Measurements from ENCODE around the gene NAA50. TPM values are rescaled to one million over a fixed set of nuclear protein-coding genes. Genes with fewer than 3 reads are reported as not detected.

NAA50 gene
- total and polyA plus RNA-seq, 3 donors from 2014 or later = 100.0 to 174 (median 139) TPM

DNA sequence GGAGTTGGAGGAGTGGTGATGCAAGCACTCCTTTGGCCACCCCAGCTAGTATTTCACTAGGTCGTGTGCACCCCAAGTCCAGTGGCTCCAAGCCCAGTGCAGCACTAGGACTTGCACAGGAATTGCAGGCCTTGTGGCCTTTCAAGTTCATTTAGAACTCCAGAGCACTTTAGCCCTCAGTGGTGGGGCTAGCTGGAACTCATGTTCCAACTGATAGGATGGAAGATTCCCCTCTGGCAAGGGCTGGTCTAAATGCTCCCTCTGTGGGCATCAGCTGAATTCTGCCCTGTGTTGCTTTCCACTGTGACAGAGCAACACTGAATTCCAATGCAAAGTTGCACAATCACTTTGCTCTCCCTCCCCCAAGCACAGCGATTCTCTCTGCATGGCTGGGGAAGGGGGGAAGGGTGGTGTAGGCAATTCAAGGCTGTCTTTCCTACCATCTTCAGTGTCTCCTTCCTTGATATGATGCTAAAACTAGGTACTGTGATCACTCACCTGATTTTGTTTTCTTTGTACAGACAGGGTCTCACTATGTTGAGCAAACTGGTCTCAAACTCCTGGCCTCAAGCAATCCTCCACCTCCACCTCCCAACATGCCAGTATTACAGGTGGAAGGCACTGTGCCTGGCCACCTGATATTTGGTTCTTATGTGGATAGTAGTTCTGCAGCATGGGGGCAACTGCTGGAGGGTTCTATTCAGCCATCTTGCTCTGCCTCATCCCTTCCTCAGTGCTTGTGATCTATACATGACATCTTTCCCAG lies 59.9 kb downstream of the NAA50 start:
- no peak for DNase-seq
- TF ChIP-seq, protein P1, sequence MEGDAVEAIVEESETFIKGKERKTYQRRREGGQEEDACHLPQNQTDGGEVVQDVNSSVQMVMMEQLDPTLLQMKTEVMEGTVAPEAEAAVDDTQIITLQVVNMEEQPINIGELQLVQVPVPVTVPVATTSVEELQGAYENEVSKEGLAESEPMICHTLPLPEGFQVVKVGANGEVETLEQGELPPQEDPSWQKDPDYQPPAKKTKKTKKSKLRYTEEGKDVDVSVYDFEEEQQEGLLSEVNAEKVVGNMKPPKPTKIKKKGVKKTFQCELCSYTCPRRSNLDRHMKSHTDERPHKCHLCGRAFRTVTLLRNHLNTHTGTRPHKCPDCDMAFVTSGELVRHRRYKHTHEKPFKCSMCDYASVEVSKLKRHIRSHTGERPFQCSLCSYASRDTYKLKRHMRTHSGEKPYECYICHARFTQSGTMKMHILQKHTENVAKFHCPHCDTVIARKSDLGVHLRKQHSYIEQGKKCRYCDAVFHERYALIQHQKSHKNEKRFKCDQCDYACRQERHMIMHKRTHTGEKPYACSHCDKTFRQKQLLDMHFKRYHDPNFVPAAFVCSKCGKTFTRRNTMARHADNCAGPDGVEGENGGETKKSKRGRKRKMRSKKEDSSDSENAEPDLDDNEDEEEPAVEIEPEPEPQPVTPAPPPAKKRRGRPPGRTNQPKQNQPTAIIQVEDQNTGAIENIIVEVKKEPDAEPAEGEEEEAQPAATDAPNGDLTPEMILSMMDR (IDR thresholded peaks at IDR 0.05) = no peak
- TF ChIP-seq POLR2A (IDR thresholded peaks at IDR 0.05) = no peak
- intact Hi-C loops (cut with DNase I; ENCODE audit: low total_unique reads) = no loop called here
- Histone ChIP-seq H3K27ac (no peak overlapping the region), H3K4me1 (no peaks in the 10 kb centered on the region), H3K27me3 (no peaks in the 10 kb centered on the region), H3K4me3 (no peak overlapping the region), H3K9me3 (no peaks in the 10 kb centered on the region), H3K36me3 (ENCODE audit: low read depth, missing control alignments) (no peaks in the 10 kb centered on the region)
- 64 to 77% methylated on average over 2 of the region's 2 CpGs for WGBS, 2 donors

DNA sequence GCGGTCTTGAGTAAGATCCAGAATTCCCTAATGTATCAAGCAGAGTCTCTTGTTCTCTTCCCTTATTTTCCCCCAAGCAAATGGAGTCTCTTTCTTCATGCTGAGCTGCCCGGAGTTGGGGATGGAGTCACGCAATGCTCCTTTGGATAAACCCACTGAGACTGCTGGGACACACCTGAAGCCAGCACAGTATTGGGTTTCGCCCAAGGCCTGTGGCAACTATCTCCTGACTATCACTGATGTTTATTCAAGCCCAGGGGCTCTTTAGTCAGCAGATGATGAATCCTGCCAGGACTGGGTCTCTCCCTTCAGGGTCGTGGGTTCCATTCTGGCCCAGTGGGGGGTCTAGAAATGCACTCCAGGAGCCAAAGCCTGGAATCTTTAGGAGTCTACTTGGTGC lies 60.9 kb downstream of the NAA50 start:
- Histone ChIP-seq H3K4me1 (no peaks in the 10 kb centered on the region), H3K9me3 (no peaks in the 10 kb centered on the region), H3K27me3 (no peaks in the 10 kb centered on the region), H3K36me3 (ENCODE audit: low read depth, missing control alignments) (no peaks in the 10 kb centered on the region), H3K4me3 (no peak overlapping the region), H3K27ac (no peak overlapping the region)
- intact Hi-C loops (cut with DNase I; ENCODE audit: low total_unique reads) = no loop called here
- WGBS, 2 donors = 90 to 94% methylated on average over 5 of the region's 5 CpGs
- no peak for TF ChIP-seq POLR2A (IDR thresholded peaks at IDR 0.05)
- DNase-seq = no peak

DNA sequence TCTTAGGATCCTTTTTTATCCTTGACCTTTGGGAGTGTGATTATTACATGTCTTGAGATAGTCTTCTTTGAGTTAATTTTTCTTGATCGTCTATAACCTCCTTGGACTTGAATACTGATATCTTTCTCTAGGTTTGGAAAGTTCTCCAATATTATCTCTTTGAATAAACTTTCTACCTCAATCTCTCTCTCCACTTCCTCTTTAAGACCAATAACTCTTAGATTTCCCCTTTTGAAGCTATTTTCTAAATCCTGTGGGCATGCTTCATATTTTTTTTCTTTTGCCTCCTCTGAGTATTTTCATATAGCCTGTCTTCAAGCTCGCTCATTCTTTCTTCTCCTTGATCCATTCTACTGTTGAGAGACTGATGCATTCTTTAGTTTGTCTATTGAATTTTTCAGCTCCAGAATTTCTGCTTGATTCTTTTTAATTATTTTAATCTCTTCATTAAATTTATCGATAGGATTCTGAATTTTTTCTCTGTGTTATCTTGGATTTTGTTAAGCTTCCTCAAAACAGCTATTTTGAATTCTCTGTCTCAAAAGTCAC lies 61.7 kb downstream of the NAA50 start:
- intact Hi-C loops (cut with DNase I; ENCODE audit: low total_unique reads) = no loop called here

DNA sequence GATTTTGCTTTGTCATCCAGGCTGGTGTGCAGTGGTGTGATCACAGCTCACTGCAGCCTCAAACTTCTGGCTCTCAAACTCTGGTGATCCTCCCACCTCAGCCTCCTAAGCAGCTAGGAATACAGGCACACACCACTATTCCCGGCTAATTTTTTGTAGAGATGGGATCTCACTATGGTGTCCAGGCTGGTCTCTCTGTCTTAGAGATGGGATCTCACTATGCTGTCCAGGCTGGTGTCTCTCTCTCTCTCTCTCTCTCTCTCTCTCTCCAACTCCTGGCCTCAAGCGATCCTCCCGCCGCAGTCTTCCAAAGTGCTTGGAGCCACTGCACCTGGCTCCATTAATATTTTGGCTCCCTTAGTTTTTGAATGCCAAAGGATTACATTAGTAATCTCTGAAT lies 67.3 kb downstream of the NAA50 start:
- no peak for DNase-seq
- H3K4me1 ChIP-seq = no peaks in the 10 kb centered on the region
- no peaks in the 10 kb centered on the region for H3K36me3 ChIP-seq (ENCODE audit: low read depth, missing control alignments)
- no peak for TF ChIP-seq POLR2A (IDR thresholded peaks at IDR 0.05)
- no peaks in the 10 kb centered on the region for H3K27me3 ChIP-seq
- no peaks in the 10 kb centered on the region for H3K9me3 ChIP-seq
- WGBS, 2 donors = 95 to 97% methylated on average over 4 of the region's 4 CpGs
- no peak overlapping the region for H3K27ac ChIP-seq
- intact Hi-C loops (cut with DNase I; ENCODE audit: low total_unique reads) = no loop called here
- H3K4me3 ChIP-seq = no peak overlapping the region

More for the DNA sequence above, 61.7 kb downstream of the NAA50 start:
- Histone ChIP-seq H3K27me3 (no peaks in the 10 kb centered on the region), H3K27ac (no peak overlapping the region), H3K4me1 (no peaks in the 10 kb centered on the region), H3K4me3 (no peak overlapping the region), H3K9me3 (no peaks in the 10 kb centered on the region), H3K36me3 (ENCODE audit: low read depth, missing control alignments) (no peaks in the 10 kb centered on the region)
- no peak for DNase-seq
- no peak for TF ChIP-seq POLR2A (IDR thresholded peaks at IDR 0.05)
- TF ChIP-seq, protein P1 (IDR thresholded peaks at IDR 0.05) = no peak
- 93 to 94% methylated on average over 3 of the region's 3 CpGs for WGBS, 2 donors

DNA sequence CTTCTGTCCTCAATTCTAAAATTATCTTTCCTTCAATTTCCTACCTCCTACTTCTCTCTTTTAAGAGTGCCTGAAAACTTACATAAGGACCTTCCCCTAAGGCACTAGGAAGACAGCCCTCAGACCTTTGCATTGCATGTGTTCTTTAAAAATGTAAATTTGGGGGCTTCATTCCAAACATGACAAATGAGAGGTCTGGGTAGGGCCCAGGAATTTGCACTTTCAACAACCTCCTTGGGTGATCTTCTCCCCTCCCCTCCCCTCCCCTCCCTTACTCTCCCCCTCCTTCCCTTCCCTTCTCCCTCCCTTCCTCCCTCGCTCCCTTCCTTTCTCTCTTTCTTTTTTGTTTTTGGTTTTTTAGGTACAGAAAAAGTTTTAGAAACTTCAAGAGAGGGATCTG lies 68.3 kb downstream of the NAA50 start:
- Histone ChIP-seq H3K9me3 (no peaks in the 10 kb centered on the region), H3K36me3 (ENCODE audit: low read depth, missing control alignments) (no peaks in the 10 kb centered on the region), H3K27ac (no peak overlapping the region), H3K4me1 (no peaks in the 10 kb centered on the region), H3K27me3 (no peaks in the 10 kb centered on the region), H3K4me3 (no peak overlapping the region)
- intact Hi-C loops (cut with DNase I; ENCODE audit: low total_unique reads) = no loop called here
- TF ChIP-seq, protein P1 (IDR thresholded peaks at IDR 0.05) = no peak
- no peak for TF ChIP-seq POLR2A (IDR thresholded peaks at IDR 0.05)
- no peak for DNase-seq
- 86% methylated on average over 1 of the region's 1 CpG for WGBS, 2 donors
